NCI-H146 treated with DMSO at 0.1 percent for 48 hours (cell line): ENCODE results near the gene ITPRID1.
A peak's percentile ranks its signal among the peaks of the same experiment; 100 is the strongest.

Source experiments
- DNase-seq: peaks from one replicate; lab custom pipeline; 2025; ENCODE audit not compliant: unreplicated experiment; lab: John Stamatoyannopoulos, UW

ITPRID1 gene

DNA sequence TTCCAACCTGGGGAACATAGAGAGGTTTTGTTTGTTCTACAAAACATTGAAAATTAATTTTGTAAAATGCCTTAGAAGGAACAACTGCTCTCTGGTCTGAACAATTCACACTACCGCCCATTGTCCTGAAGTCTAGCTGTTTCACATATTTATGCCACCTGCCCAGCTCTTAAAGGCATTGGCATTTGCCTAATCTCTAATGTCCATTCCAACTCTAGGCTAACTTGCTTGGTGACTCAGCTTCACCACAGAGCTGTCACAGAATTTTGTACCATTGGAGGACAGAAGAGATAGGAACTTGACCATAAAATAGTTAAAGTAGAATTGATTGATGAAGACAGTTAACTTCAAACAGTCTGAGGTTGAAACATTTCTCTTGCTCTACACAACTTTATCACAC, 119.6 kb downstream of the ITPRID1 start:
- no peak for DNase-seq

DNA sequence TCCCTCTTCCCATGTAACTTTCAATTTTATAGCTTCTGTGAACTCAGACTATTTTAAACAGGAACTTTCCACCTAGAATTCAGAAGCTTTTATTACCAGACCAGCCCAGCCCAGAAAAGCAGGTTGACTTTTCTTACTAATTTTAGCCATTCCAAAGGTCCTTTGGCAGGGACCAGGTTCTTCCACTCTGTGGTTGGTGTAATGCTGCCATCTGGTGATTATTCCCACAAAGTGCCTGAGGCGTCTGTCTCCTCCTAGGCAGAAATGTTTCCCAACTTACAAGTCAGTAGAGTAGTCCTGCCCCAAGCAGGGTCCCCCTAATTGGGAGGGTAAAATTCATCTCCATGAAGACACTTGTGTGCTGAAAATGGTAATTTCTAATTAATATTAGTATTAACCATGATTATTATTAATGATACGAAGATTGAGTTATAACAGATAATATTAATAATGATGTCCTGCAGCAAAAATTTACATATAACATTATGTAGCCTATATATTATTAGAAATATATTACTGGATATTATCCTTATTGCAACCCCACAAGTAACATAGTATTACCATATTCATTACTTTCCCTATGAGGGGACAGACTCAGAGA, 120.1 kb downstream of the ITPRID1 start:
- DNase-seq = peak; percentile 2

DNA sequence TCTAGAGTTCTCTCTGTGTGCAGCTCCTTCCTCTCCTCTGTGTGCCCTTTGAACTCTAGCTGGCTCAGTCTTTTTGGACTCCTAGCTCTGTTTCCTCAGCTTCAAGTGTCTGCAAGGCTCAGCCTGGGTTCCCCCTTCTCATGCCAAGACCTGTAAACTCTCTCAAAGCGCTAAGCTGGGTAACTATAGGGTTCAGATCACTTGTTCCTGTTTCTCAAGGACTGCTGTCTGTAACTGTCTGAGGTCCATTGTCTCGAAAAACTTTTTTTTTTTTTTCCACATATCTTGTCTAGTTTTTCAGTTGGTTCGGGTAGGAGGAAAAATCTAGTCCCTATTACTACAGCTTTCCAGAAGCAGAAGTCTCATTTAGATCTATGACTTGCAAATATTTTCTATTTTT, 126.5 kb downstream of the ITPRID1 start:
- no peak for DNase-seq

DNA sequence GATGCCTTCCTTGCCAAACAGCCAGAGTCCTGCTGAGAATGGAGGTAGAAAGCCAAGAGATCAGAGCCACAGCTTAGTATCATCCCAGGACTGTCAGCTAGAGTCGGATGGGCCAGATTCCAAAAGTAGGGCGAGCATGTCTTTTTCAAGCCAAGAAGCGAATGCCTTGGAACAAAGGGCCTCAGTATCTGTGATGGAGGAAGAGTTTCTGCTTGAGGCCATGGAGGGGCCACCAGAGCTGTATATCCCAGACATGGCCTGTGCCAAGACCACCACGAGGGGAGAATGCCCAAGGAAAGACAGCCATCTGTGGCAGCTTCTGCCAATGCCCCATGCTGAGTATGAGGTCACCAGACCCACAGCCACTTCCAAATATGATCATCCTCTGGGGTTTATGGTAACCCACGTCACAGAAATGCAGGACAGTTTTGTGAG, 128.8 kb downstream of the ITPRID1 start:
- no peak for DNase-seq

DNA sequence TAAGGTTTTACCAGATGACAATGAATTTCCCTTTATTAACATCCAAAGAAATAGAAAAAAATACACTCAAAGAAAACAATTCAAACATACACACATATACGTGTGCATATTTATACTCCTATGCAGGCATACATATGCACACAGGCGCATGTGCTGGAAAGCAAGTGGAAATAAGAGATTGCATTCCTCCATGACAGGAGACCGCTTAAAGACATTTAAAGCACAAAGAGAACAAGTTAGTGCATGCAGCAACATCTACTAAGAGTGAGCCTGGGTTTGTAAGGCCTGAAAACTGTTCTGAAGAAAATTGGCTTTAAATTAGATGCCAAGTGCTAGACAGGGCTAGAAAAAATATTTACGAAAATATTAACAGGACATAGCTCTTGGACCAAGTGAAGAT, 133.1 kb downstream of the ITPRID1 start:
- no peak for DNase-seq

DNA sequence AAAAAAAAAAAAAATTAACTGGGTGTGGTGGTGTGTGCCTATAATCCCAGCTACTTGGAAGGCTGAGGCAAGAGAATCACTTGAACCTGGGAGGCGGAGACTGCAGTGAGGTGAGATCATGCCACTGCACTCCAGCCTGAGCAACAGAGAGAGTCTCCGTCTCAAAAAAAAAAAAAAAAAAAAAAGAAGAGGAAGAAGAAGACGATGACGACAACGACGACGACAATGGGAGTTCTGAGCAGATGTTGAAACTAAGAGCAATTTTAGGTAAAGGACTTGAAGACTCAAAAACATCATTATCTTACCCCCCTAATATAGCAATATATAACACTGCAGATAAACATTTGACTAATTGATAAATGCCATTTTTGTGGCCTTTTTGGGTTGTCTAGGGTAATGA, 133.6 kb downstream of the ITPRID1 start:
- DNase-seq = no peak

DNA sequence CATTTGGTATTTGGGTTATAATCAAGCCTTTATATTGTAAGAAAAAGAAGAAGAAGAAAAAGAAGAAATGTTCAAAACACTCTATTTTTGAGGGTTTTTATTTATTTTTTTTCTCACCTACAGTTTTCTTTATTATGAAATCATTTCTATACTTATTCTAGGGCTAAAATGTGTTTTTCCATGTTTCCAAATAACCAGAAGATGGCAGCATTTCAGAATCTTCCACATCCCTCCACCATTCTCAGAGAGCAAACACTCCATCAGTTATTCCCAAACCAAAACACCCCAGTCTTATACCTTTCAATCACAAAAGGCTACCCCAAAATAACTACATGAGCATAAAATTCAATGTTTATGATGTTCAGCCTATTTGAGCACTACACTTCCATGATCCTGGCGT, 134.4 kb downstream of the ITPRID1 start:
- no peak for DNase-seq

DNA sequence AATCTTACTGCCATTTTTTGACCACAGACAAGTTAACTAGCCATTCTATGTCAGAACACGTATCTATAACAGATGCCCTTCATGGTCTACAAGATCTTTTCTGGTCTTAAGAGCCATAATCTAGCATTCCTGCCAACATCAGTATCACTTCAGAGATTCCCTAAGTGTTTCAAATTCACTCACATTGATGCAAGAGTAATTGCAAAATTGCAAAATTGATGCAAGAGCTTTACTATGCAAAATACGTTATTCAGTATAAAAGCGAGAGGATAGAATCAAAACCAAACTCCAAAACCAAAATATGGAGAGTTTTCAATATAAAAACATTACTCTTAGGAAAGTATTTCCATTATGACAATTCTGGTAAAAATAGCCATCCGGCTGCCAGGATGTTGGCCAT, 135.0 kb downstream of the ITPRID1 start:
- DNase-seq = no peak

DNA sequence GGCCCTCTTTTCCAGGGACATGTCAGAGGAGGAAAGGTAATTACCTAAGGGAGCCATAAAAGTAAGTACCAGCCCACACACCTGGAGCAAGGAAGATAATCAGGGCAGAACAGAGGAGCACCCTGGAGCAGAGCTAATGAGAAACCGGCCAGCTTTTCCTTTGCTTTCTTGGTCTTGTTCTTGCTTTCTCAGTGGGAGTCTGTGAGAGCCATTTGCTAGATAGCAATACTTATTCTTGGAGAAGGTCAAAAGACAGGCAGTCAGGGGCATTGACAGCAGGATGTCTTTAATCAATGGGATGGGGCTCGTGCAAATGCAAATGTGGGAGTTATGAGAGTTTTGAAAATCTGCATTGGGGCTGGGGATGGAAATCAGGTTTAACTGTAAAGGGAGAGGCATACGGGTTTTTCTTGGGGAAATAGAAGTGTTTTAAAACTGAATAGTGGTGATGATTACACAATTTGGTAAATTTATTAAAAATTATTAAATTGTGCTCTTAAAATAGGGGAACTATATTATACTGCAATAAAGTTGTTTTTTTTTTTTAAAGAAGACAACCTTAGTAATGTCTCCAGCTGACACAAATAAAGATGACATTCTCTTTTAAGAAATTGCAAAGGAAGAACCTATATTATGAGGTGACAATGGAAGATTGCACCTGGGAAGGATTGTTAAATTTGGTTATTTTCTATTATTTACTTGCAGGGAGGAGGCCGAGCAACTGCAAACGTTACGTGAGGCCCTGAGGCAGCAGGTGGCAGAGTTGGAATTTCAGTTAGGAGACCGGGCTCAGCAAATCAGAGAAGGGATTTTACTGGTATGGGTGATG, 137.6 kb downstream of the ITPRID1 start:
- no peak for DNase-seq

DNA sequence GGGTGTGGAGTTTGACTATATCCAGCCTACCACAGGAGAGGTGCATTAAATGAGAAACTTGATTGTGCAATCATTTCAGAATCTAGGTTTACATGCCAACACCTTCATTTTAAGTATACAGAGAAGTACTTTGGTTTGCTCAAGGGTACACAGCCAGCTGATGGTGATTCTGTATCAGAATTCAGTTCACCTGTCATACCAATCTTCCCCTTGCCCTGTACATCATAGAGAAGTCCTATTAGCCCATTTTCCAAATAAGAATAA, 138.1 kb downstream of the ITPRID1 start:
- DNase-seq = no peak

DNA sequence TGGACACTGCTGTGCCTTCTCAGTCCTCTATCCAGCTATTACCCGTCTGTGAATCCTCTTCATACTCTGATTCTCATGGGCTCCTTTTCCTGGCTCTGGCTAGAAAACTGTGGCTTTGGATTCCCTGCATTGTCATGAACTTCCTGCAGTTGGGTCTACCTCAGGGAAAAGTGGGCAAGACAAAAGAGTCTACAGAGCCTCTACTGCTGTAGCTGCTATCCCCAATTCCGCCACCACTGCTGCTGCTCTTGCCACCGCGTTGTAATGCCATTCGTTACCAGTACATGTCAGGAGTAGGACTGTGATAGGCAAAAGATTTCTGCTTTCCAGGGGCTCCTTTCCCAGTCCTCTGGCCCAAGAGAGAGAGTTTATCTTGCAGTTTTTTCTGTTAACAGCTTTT, 149.2 kb downstream of the ITPRID1 start:
- no peak for DNase-seq

DNA sequence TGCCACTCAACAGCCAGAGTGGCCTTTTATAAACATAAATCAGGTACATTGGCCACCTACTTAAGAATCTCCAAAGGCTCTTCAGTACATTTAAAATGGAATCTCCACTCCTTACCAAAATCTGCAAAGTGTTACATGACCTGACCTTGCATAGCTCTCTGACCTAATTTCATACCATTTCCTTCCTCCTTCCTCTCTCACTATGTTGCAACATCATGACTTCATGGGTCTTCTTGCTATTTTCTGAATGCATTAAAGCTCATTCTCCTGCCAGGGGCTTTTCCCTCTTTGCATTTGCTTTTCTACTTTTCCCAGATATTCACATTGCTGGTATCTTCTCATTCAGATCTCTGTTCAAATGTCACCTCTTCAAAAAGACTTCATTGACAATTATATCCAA, 151.0 kb downstream of the ITPRID1 start:
- no peak for DNase-seq

DNA sequence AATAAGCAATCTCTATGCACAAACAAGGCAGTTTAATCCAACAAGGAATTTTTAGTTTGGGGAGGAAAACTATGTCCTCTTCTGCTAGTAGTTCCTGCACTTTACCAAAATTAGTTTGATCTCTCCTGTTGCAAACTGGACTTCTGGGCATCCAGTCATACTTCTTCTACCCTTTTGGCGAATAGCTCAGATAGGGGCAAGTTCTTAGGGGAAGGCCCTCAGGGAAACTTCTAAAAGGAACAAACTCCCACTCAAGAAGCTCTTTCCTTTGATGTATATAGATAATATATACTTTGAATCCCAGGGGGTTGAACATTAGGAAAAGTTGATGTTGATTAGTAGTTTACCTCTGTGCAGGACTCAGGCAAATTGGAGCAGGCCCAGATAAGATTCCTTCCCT, 151.7 kb downstream of the ITPRID1 start:
- DNase-seq = no peak

DNA sequence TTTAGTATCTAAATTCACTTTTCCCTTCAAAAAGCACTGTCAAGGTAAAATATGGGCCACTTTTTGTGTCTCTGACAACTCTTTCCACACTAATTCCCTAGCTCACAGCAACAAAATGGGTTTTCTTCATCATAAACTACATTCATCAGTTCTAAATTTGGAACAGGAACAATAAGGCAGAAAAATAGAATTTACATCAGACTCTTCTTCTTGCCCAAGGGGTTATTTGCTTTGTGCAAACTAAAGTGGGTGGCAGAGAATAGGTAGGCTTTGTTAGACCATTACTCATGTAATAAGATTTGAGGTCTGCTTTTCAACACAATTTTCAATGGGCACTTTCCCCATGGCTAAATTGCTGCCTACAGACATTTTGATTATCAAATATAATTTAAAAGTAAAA, 155.6 kb downstream of the ITPRID1 start:
- DNase-seq = no peak

DNA sequence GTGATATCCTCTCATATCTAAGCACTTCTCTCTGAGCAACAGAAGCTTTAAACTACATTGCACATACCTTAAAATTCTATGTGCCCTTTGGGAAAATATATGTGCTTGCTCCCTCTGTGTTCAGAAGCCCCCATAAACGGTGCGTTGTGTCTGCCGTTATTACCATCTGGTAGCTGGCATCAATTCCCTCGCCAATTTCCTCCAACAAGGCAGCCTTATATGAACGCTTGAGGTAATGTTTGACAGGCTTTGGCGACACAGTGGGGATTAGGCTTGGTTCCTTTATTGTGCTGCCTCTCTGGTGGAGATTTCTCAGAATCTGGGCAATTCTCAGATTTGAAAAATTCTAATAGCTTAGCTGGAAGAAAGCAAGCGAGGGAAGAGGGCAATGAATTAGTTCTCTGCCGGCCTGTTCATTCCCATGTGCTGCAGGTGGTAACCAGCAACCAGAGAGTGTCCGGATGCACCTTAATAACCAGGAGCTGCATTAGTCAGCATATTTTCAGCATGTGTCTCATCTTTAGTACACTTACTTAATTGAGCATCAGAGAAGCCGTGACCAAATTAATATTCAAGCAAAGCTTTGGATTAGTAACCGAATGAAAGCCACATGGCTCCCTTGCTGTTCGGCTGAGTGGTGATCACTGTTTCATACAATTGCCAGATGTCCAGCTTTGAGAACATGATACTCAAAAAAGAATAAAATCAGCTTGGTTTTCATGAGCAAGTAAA, 165.8 kb downstream of the ITPRID1 start:
- no peak for DNase-seq

DNA sequence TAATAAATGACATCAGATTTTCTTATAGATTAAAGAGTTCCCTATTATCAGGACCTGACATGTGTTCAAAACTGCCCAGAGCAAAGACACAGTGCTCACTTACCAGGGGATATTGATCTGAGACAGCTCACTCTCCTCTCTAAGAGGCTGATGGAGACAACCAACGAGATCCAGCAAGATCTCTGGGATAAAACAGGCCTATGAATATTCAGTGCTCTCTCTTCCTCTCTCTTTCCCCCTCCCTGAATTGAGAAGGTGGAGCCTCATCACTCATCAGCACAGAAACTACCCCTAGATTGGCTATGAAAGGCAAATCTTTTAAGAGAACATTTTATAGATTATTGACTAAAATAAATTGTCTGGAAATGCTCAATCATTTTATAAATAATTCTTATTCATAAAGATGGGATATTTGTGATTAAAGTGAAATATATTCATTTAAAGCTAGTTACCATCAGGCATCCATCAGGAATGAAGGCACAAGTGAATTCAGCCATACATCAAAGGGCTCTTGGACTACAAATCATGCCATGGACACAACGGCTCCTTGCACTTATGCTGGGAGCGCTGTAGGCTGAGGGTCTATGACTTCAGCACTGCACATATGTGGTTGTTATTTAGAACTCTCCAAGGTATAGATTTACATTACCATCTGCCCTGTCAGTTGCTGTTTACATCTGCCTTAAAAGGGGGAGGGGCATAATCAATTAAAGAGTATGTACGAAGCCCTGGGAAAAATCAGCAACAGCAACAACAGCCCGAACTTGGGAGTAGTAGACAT, 169.7 kb downstream of the ITPRID1 start:
- no peak for DNase-seq

DNA sequence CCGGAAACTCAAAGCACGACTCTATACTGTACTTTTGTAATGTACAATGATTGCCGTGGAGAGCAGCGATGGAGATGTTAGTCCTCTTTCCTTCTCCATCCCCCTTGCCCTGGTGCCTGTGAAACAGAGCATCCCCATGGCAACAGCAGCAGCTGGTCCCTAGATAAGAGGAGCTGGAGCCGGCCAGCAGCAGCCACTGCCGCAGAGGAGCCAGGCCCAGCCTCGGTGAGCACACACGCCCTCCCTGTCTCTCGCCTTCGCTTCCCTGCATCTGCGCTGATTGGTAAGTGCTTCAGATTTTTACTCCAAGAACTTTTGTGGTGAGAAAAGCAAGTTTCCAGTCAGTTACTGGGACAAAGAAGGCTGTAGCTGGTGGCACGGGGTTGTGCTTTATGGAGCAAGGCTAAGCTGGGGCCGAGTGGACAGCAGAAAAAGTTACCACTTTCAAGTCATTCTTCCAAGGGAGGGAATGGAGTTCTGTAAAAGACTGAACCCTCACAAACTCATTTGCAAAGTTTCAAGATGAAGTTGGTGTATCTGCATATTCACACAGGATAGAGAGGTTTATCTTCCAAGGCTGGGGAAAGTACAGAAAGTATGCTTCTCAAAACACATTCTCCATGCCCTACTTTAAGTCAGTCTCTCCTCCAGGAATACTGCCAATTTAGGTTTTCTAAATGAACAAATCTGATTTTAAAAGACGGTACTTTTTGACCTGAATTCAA, 173.3 kb downstream of the ITPRID1 start, which contains the start of gene PPP1R17:
PPP1R17 (plus strand) TSS at position 192 of the 725 bp plus-strand sequence. CDS start 5,227 bp downstream, outside the sequence.
- no peak for DNase-seq

DNA sequence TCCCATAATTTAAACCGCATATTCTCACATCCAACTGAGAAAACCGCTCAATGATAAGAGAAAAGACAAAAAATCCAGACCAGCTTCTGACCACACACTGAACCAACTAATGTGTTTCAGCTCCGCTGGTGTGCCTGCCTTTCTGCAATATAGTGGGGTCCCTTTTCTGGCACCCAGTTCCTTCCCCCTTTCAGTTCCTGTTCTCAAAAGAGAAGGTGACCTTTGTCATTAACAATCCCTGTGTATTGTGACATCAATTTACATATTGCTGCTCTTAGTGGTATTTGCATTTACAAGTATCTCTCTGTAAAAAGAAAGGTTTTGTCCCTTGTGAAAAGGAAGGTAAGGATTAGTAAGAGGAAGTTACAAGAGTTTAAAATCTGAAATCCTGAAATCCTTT, 174.5 kb downstream of the ITPRID1 start:
- DNase-seq = no peak

DNA sequence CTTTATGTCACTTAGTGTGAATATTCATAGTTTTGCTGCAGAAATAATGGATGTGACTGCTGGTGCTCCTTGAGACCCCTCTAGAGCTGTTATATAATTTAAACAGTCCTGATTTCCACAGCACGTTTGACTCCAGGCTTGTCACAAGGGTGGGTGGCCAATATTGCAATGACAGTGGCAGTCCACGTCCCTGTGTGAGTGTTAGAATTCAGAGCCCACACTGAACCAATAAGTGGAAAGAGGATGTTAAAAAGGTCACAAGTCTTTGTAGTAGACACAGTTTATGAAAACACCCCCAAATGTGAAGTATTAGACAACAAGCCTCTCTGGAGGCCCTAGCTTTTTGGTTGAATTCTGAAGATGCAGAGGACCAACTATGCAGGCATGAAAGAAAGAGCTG, 175.1 kb downstream of the ITPRID1 start:
- no peak for DNase-seq

DNA sequence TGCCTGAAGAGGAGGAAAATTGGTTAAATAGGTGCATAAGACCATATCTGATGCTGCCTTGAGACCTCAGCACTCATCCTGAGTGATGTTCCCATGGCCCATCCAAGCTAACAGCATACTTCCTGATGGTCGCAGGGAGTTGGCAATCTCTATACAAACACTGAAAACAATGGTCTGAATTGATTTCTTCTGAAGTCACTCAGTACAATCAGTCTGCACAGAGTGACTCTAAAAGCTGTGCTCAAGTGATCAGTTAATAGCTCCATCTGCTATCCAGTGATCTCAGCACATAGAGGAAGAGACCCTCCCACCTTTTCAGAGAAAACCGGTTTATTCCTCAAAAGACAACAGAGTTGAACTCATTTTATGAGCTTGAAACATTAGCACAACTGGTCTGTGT, 177.0 kb downstream of the ITPRID1 start:
- DNase-seq = no peak

DNA sequence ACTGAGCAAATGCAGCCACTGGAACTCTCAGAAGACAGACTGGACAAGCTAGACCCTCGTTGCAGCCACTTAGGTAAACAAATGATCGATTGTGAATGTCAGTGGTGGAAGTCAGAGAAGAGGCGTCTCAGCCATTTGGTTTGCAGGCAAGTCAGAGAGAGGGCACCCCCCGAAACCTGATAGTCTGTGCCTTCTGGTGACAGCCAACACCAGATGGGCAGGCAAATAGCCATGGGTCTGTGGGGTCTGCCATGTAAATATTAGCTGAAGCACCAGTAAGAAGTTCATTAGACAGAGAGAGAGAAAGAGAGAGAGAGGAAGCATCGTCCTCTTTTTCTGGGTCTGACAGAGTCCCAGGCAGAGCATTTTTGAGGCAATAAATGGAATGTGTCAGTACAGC, 178.6 kb downstream of the ITPRID1 start:
- no peak for DNase-seq
